ENCODE results near the gene ADAMTS13.
"Not testable (repeated sequence)": the region's sequence is repeated elsewhere in the genome, so short reads cannot be mapped to it uniquely, and the experiment has no call there.

The ADAMTS13 gene

GRCh38 chr9:133421615-133422542 lies at the start of gene ADAMTS13:
TSS of gene ADAMTS13 (plus strand) at chr9:133422367. CDS start at chr9:133422444, 77 bp downstream.
- no peaks in the 10 kb centered on the region for H3K27me3 ChIP-seq (replicated peaks; ENCODE audit: control insufficient read depth, insufficient read depth, low read length)
- no peak within 1 kb of the TSS for H3K9ac ChIP-seq (ENCODE audit: low read length)
- H3K4me3 ChIP-seq (ENCODE audit: low read length): no peak within 1 kb of the TSS
- no peak for DNase-seq (ENCODE audit: low read depth)
- peaks cover 5% of the 10 kb centered on the region for H3K4me1 ChIP-seq (ENCODE audit: control insufficient read depth, insufficient read depth, low read length)
- H3K9me3 ChIP-seq (ENCODE audit: control insufficient read depth, low read length): no peaks in the 10 kb centered on the region
- H3K36me3 ChIP-seq (ENCODE audit: control insufficient read depth, insufficient read depth, low read length, severe bottlenecking): no peaks in the 10 kb centered on the region

DNA sequence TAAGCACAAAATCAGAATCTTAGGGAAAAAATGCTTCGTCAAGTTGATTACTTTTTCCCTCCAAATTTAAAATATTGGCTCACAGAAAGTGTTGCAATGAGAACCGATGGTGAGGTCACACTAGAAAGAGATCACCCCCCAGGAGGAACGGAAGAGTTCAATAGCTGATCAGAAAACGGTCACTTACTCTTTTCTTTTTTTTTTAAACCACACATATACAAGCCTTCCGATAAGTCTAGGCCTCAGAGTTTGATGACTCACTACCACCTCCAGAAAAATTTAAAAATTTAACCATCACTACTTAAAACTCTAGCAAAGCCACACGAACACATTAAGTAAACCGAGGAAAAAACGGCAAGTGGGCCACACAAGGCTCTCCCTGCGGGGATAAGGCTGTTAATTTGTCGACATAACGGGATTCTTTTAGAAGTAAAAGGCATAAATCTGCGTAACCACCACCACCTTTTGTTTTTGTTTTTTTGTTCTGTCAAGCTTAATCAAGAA lies 47.5 kb upstream of the ADAMTS13 start:
- Histone ChIP-seq H3K9ac (ENCODE audit: low read length) (peak overlapping the region; percentile 99), H3K4me1 (ENCODE audit: control insufficient read depth, insufficient read depth, low read length) (peaks cover 68% of the 10 kb centered on the region), H3K36me3 (ENCODE audit: control insufficient read depth, insufficient read depth, low read length, severe bottlenecking) (peaks cover 23% of the 10 kb centered on the region), H3K4me3 (ENCODE audit: low read length) (peak overlapping the region; percentile 96), H3K27me3 (replicated peaks; ENCODE audit: control insufficient read depth, insufficient read depth, low read length) (no peaks in the 10 kb centered on the region), H3K9me3 (ENCODE audit: control insufficient read depth, low read length) (no peaks in the 10 kb centered on the region)
- DNase-seq (ENCODE audit: low read depth): peak; percentile 68

- no peaks in the 10 kb centered on the region for H3K9me3 ChIP-seq (ENCODE audit: control insufficient read depth, low read length)
- peak overlapping the region; percentile 96 for H3K4me3 ChIP-seq (ENCODE audit: low read length)
- DNase-seq (ENCODE audit: low read depth): peak; percentile 71
- H3K4me1 ChIP-seq (ENCODE audit: control insufficient read depth, insufficient read depth, low read length): peaks cover 62% of the 10 kb centered on the region
- peaks cover 18% of the 10 kb centered on the region for H3K36me3 ChIP-seq (ENCODE audit: control insufficient read depth, insufficient read depth, low read length, severe bottlenecking)
- peak overlapping the region; percentile 99 for H3K9ac ChIP-seq (ENCODE audit: low read length)
- no peaks in the 10 kb centered on the region for H3K27me3 ChIP-seq (replicated peaks; ENCODE audit: control insufficient read depth, insufficient read depth, low read length)
Observed at GRCh38 chr9:133375116-133375723, 46.9 kb upstream of the ADAMTS13 start.

DNA sequence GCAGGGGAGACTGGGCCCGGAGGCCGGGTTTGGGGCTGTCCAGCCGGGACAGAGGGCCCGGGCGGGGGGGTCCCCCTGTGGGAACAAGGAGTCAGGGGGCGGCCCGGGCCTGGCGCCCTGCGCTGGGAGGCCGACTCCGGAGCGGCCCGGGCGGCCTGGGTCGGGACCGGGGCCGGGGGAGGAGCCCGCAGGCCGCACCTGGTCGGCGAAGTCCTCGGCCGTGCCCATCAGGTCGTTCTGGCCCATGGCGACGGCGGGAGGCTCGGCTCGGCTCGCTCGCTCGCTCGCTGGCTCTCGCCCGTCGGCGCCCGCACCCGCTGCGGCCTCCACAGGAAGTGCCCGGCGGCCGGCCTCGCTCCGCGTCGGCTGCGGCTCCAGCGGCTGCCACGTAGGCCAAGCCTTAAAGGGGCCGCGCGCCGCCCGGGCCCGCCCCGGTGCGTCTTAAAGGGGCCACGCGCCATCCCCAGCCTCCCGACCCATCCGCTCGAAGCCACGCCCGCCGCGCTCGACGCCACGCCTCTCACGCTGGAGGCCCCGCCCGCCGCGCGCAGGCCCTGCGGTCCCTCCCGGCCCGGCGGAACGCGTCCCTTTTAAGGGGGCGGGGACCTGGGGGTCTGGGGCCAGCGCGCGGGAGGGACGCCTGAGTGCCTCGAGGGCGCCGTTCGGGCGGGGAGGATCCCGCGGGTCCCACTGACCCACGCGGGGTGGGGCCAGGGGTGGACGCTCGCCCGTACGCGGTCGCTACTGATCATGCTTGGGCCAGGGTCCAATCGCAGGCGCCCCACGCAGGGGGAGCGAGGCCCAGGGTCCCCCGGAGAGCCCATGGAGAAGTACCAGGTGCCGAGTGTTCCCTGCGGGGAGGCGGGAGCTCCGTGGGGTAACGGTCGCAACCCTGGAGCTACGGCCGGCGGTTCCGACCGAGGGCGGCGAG lies 46.2 kb upstream of the ADAMTS13 start, which contains the start of the genes STKLD1 and SURF4:
Gene STKLD1 (plus strand): TSS at position 643 of the 931 bp plus-strand sequence. CDS start 108 bp downstream, at position 751.
Gene SURF4 (minus strand): TSS at position 337 of the 931 bp plus-strand sequence. CDS start 91 bp downstream, at position 246.
- Histone ChIP-seq H3K9me3 (ENCODE audit: control insufficient read depth, low read length) (no peaks in the 10 kb centered on the region), H3K9ac (ENCODE audit: low read length) (peak within 1 kb of the TSS; percentile 99), H3K27me3 (replicated peaks; ENCODE audit: control insufficient read depth, insufficient read depth, low read length) (no peaks in the 10 kb centered on the region), H3K4me3 (ENCODE audit: low read length) (peak within 1 kb of the TSS; percentile 96), H3K36me3 (ENCODE audit: control insufficient read depth, insufficient read depth, low read length, severe bottlenecking) (peaks cover 10% of the 10 kb centered on the region), H3K4me1 (ENCODE audit: control insufficient read depth, insufficient read depth, low read length) (peaks cover 55% of the 10 kb centered on the region)
- peak; percentile 99 for DNase-seq (ENCODE audit: low read depth)

- not testable (repeated sequence) for H3K9me3 ChIP-seq (ENCODE audit: control insufficient read depth, low read length); H3K36me3 ChIP-seq (ENCODE audit: control insufficient read depth, insufficient read depth, low read length, severe bottlenecking); DNase-seq (ENCODE audit: low read depth); H3K27me3 ChIP-seq (replicated peaks; ENCODE audit: control insufficient read depth, insufficient read depth, low read length)
- peak overlapping the region; percentile 86 for H3K4me3 ChIP-seq (ENCODE audit: low read length)
- peaks cover 42% of the 10 kb centered on the region for H3K4me1 ChIP-seq (ENCODE audit: control insufficient read depth, insufficient read depth, low read length)
- peak overlapping the region; percentile 89 for H3K9ac ChIP-seq (ENCODE audit: low read length)
Observed at GRCh38 chr9:133377280-133377679, 44.9 kb upstream of the ADAMTS13 start.

GRCh38 chr9:133377721-133378216 lies 44.4 kb upstream of the ADAMTS13 start:
- Histone ChIP-seq H3K9ac (ENCODE audit: low read length) (no peak overlapping the region), H3K36me3 (ENCODE audit: control insufficient read depth, insufficient read depth, low read length, severe bottlenecking) (peaks cover 4% of the 10 kb centered on the region), H3K4me3 (ENCODE audit: low read length) (no peak overlapping the region), H3K9me3 (ENCODE audit: control insufficient read depth, low read length) (no peaks in the 10 kb centered on the region), H3K4me1 (ENCODE audit: control insufficient read depth, insufficient read depth, low read length) (peaks cover 37% of the 10 kb centered on the region), H3K27me3 (replicated peaks; ENCODE audit: control insufficient read depth, insufficient read depth, low read length) (no peaks in the 10 kb centered on the region)
- peak; percentile 44 for DNase-seq (ENCODE audit: low read depth)

- Histone ChIP-seq H3K9ac (ENCODE audit: low read length) (no peak overlapping the region), H3K36me3 (ENCODE audit: control insufficient read depth, insufficient read depth, low read length, severe bottlenecking) (no peaks in the 10 kb centered on the region), H3K4me3 (ENCODE audit: low read length) (no peak overlapping the region), H3K9me3 (ENCODE audit: control insufficient read depth, low read length) (no peaks in the 10 kb centered on the region), H3K4me1 (ENCODE audit: control insufficient read depth, insufficient read depth, low read length) (peaks cover 30% of the 10 kb centered on the region), H3K27me3 (replicated peaks; ENCODE audit: control insufficient read depth, insufficient read depth, low read length) (no peaks in the 10 kb centered on the region)
- no peak for DNase-seq (ENCODE audit: low read depth)
Observed at GRCh38 chr9:133378408-133378962, 43.7 kb upstream of the ADAMTS13 start.

DNA sequence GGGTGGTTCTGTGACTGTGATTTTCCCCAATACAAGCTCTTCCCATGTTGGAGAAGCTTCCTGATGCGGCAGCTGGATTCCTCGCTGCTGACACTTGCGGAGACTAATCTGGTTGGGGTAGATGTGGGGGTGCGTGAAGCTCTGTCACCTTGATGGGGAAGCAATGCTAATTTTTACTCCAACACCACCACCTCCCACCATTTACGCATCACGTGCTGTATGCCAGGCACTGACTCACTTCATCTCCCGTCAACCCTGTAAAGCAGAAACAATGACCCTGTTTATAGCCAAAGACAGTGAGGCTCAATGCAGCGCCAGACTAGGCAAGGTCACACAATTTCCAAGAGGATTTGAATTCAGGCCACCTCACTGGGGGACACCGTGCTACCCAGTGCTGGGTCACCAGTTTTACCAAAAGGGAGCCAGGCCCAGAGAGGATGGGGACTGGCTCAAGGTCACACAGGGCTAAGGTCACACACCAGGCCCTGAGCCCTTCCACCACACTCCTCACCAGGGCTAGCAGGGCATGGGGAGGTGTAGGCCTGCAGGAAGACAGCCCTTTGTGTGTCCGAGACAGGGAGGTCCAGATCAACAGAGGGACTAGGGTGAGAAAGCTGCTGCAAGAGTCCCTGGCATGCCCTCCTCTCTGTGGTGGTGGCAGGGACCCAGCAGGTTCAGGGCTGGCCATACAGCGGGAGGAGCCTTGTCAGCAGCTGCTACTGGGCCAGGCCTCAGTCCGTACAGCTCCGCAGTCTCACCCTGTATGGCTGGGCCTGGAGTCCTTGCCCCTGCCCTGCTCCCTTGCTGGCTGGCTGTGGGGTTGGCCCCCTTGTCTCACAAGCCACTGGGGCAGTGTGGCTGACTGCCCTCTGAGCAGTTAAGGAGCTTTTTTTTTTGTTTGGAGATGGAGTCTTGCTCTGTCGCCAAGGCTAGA lies 42.7 kb upstream of the ADAMTS13 start:
- Histone ChIP-seq H3K4me3 (ENCODE audit: low read length) (no peak overlapping the region), H3K27me3 (replicated peaks; ENCODE audit: control insufficient read depth, insufficient read depth, low read length) (no peaks in the 10 kb centered on the region), H3K9me3 (ENCODE audit: control insufficient read depth, low read length) (no peaks in the 10 kb centered on the region), H3K9ac (ENCODE audit: low read length) (no peak overlapping the region), H3K36me3 (ENCODE audit: control insufficient read depth, insufficient read depth, low read length, severe bottlenecking) (no peaks in the 10 kb centered on the region), H3K4me1 (ENCODE audit: control insufficient read depth, insufficient read depth, low read length) (peaks cover 22% of the 10 kb centered on the region)
- no peak for DNase-seq (ENCODE audit: low read depth)

DNA sequence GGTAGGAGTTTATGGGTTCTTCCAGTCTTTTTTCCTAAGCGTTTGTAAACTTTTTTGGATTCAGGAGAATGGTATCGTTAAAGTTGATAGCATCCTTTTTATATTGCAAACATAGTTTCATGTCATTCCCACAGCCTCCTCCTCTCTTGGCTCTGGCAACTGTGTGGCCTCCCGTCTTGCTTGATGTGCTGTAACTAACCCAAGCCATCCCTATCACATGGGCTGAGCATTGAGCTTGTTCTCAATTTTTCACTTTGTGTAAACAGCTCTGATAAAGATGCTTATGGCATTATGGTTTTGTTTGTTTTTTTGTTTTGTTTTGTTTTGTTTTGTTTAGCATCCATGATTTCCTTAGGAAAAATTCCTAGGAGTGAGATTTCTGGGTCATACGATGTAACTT lies 41.4 kb upstream of the ADAMTS13 start:
- peaks cover 22% of the 10 kb centered on the region for H3K4me1 ChIP-seq (ENCODE audit: control insufficient read depth, insufficient read depth, low read length)
- H3K9ac ChIP-seq (ENCODE audit: low read length): no peak overlapping the region
- H3K27me3 ChIP-seq (replicated peaks; ENCODE audit: control insufficient read depth, insufficient read depth, low read length): no peaks in the 10 kb centered on the region
- no peaks in the 10 kb centered on the region for H3K36me3 ChIP-seq (ENCODE audit: control insufficient read depth, insufficient read depth, low read length, severe bottlenecking)
- no peak overlapping the region for H3K4me3 ChIP-seq (ENCODE audit: low read length)
- no peak for DNase-seq (ENCODE audit: low read depth)
- H3K9me3 ChIP-seq (ENCODE audit: control insufficient read depth, low read length): no peaks in the 10 kb centered on the region
